ENCODE data around the gene MPP1.

Gene MPP1

GRCh38 chrX:154812341-154813101 is 7.2 kb upstream of the MPP1 start:
- DNase-seq (ENCODE audit: low read depth), result no peak

GRCh38 chrX:154809939-154810665 is 4.8 kb upstream of the MPP1 start:
- no peak for DNase-seq (ENCODE audit: low read depth)

- DNase-seq (ENCODE audit: low read depth), result no peak
These were observed 1.7 kb upstream of the MPP1 start for GRCh38 chrX:154806837-154807501.

GRCh38 chrX:154805696-154806091 is 409 bp upstream of the MPP1 start:
- no peak for DNase-seq (ENCODE audit: low read depth)

- no peak for DNase-seq (ENCODE audit: low read depth)
These were observed 876 bp downstream of the MPP1 start for GRCh38 chrX:154804261-154804956.

- DNase-seq (ENCODE audit: low read depth), result no peak
These were observed 2.3 kb downstream of the MPP1 start for GRCh38 chrX:154802947-154803346.

GRCh38 chrX:154800478-154801210 is 4.6 kb downstream of the MPP1 start:
- no peak for DNase-seq (ENCODE audit: low read depth)

- no peak for DNase-seq (ENCODE audit: low read depth)
These were observed 5.5 kb downstream of the MPP1 start for GRCh38 chrX:154799556-154800348.

- no peak for DNase-seq (ENCODE audit: low read depth)
These were observed 8.3 kb downstream of the MPP1 start for GRCh38 chrX:154797006-154797405.

- no peak for DNase-seq (ENCODE audit: low read depth)
These were observed 10.3 kb downstream of the MPP1 start for GRCh38 chrX:154795016-154795415.

- no peak for DNase-seq (ENCODE audit: low read depth)
These were observed 12.0 kb downstream of the MPP1 start for GRCh38 chrX:154793084-154793795.

- no peak for DNase-seq (ENCODE audit: low read depth)
These were observed 13.3 kb downstream of the MPP1 start for GRCh38 chrX:154791939-154792338.

GRCh38 chrX:154791467-154791866 is 13.8 kb downstream of the MPP1 start:
- DNase-seq (ENCODE audit: low read depth), result no peak

- DNase-seq (ENCODE audit: low read depth), result no peak
These were observed 19.6 kb downstream of the MPP1 start for GRCh38 chrX:154785716-154786115.

GRCh38 chrX:154784149-154784995 is 20.9 kb downstream of the MPP1 start:
- DNase-seq (ENCODE audit: low read depth), result no peak

GRCh38 chrX:154780968-154781367 is 24.3 kb downstream of the MPP1 start:
- no peak for DNase-seq (ENCODE audit: low read depth)

GRCh38 chrX:154779261-154779660 is 26.0 kb downstream of the MPP1 start:
- no peak for DNase-seq (ENCODE audit: low read depth)

GRCh38 chrX:154776753-154777152 is 28.5 kb downstream of the MPP1 start:
- DNase-seq (ENCODE audit: low read depth), result no peak
